ENCODE results near the gene ZNF431.
"Not testable (repeated sequence)": the region's sequence is repeated elsewhere in the genome, so short reads cannot be mapped to it uniquely, and the experiment has no call there.

The ZNF431 gene

GRCh38 chr19:21141787-21142464 is at the start of gene ZNF431:
ZNF431 (plus strand) TSS chr19:21142040; CDS start chr19:21142184, 144 bp downstream.
- peak; percentile 83 for DNase-seq

- DNase-seq = no peak
These were observed 49.7 kb upstream of the ZNF431 start for GRCh38 chr19:21092109-21092508.

GRCh38 chr19:21094347-21095025 is 47.4 kb upstream of the ZNF431 start:
- DNase-seq = no peak

- no peak for DNase-seq
These were observed 43.5 kb upstream of the ZNF431 start for GRCh38 chr19:21098291-21098690.

GRCh38 chr19:21101521-21102242 is 40.2 kb upstream of the ZNF431 start:
- DNase-seq = no peak

GRCh38 chr19:21109116-21109515 is 32.7 kb upstream of the ZNF431 start:
- no peak for DNase-seq

- DNase-seq = no peak
These were observed 31.7 kb upstream of the ZNF431 start for GRCh38 chr19:21110183-21110582.

- DNase-seq = no peak
These were observed 26.4 kb upstream of the ZNF431 start for GRCh38 chr19:21115430-21115829.

GRCh38 chr19:21117041-21117907 is 24.6 kb upstream of the ZNF431 start:
- DNase-seq = no peak

- no peak for DNase-seq
These were observed 15.8 kb upstream of the ZNF431 start for GRCh38 chr19:21126078-21126477.

- no peak for DNase-seq
These were observed 14.8 kb upstream of the ZNF431 start for GRCh38 chr19:21127001-21127400.

GRCh38 chr19:21127898-21128297 is 13.9 kb upstream of the ZNF431 start:
- no peak for DNase-seq

GRCh38 chr19:21128901-21129698 is 12.7 kb upstream of the ZNF431 start:
- no peak for DNase-seq

- DNase-seq = no peak
These were observed 11.6 kb upstream of the ZNF431 start for GRCh38 chr19:21130097-21130775.

GRCh38 chr19:21133633-21134032 is 8.2 kb upstream of the ZNF431 start:
- no peak for DNase-seq

GRCh38 chr19:21134934-21135366 is 6.9 kb upstream of the ZNF431 start:
- no peak for DNase-seq

GRCh38 chr19:21135433-21135832 is 6.4 kb upstream of the ZNF431 start:
- DNase-seq = no peak

- DNase-seq = no peak
These were observed 3.7 kb upstream of the ZNF431 start for GRCh38 chr19:21138130-21138529.

- not testable (repeated sequence) for DNase-seq
These were observed 834 bp upstream of the ZNF431 start for GRCh38 chr19:21141006-21141405.

- no peak for DNase-seq
These were observed 1.6 kb downstream of the ZNF431 start for GRCh38 chr19:21143428-21143827.

GRCh38 chr19:21143854-21144253 is 2.0 kb downstream of the ZNF431 start:
- no peak for DNase-seq

Measured in activated effector memory CD4-positive, alpha-beta T cell treated with Interleukin-2 at 50 U/mL for 16 hours (primary cell).